ENCODE data around the gene IMPDH1.

DNA sequence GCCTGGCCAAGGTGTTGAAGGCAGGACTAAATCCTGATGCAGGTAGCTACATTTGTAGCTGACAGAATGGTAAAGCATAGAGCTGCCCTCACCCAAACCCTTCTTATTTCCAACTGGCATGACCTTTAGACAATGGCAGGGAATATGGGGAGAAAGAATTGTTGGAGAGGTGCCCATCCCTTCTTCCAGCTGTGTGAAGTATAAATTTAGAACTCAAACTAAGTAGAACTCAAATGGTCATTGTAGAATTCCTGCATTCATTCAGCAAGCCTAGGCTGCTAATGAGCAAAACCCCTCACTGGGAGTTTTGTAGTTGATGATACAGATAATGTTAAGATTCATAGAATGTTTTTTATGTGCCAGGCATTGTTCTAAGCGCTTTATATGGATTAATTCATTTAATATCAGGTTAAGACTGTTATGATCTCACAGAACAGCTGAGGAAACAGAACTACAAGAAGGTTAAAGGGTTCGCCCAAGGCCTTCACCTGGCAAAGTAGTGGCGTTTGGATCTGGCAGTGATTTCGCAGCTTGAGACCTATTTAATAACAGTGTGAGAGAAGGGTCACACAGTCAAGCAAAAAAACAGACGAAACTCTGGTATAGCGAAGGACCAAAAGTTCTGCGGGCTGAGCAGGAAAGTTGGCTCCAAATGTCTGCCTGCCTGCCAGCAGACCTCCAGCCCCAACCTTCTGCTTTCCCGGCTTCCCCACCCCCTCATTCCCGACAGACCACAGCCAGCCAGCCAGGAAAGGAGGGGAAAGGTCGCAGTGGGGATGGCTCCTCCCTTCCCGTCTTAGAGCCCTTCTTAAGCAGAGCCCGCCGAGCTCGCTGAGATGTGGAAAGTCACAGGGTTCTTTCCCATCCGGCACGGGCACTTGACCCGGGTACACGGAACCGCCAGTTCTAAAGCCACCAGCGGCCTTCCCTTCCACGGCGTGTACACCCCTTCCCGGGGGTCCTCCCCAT is 44.3 kb upstream of the IMPDH1 start:
- TF ChIP-seq, protein P1, sequence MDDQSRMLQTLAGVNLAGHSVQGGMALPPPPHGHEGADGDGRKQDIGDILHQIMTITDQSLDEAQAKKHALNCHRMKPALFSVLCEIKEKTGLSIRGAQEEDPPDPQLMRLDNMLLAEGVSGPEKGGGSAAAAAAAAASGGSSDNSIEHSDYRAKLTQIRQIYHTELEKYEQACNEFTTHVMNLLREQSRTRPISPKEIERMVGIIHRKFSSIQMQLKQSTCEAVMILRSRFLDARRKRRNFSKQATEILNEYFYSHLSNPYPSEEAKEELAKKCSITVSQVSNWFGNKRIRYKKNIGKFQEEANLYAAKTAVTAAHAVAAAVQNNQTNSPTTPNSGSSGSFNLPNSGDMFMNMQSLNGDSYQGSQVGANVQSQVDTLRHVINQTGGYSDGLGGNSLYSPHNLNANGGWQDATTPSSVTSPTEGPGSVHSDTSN (IDR thresholded peaks at IDR 0.05), result no peak
- TF ChIP-seq FOSL2 (IDR thresholded peaks at IDR 0.05) (no peak), FOSL2 (CRISPR knock-in tag; IDR thresholded peaks at IDR 0.05) (no peak), POLR2A (IDR thresholded peaks at IDR 0.05; ENCODE audit: low read length) (no peak), EHF (CRISPR knock-in tag; IDR thresholded peaks at IDR 0.05) (no peak), MYC (IDR thresholded peaks at IDR 0.05; ENCODE audit: borderline replicate concordance, low read length) (no peak), MAFK (IDR thresholded peaks at IDR 0.05; ENCODE audit: partially characterized antibody) (no peak), SMC3 (IDR thresholded peaks at IDR 0.05) (no peak)
- TF ChIP-seq, protein P2, sequence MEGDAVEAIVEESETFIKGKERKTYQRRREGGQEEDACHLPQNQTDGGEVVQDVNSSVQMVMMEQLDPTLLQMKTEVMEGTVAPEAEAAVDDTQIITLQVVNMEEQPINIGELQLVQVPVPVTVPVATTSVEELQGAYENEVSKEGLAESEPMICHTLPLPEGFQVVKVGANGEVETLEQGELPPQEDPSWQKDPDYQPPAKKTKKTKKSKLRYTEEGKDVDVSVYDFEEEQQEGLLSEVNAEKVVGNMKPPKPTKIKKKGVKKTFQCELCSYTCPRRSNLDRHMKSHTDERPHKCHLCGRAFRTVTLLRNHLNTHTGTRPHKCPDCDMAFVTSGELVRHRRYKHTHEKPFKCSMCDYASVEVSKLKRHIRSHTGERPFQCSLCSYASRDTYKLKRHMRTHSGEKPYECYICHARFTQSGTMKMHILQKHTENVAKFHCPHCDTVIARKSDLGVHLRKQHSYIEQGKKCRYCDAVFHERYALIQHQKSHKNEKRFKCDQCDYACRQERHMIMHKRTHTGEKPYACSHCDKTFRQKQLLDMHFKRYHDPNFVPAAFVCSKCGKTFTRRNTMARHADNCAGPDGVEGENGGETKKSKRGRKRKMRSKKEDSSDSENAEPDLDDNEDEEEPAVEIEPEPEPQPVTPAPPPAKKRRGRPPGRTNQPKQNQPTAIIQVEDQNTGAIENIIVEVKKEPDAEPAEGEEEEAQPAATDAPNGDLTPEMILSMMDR (IDR thresholded peaks at IDR 0.05), result no peak
- TF ChIP-seq, protein P3, sequence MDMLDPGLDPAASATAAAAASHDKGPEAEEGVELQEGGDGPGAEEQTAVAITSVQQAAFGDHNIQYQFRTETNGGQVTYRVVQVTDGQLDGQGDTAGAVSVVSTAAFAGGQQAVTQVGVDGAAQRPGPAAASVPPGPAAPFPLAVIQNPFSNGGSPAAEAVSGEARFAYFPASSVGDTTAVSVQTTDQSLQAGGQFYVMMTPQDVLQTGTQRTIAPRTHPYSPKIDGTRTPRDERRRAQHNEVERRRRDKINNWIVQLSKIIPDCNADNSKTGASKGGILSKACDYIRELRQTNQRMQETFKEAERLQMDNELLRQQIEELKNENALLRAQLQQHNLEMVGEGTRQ (IDR thresholded peaks at IDR 0.05), result no peak
- TF ChIP-seq, protein P4, sequence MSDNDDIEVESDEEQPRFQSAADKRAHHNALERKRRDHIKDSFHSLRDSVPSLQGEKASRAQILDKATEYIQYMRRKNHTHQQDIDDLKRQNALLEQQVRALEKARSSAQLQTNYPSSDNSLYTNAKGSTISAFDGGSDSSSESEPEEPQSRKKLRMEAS (IDR thresholded peaks at IDR 0.05), result no peak
- TF ChIP-seq, protein P5, sequence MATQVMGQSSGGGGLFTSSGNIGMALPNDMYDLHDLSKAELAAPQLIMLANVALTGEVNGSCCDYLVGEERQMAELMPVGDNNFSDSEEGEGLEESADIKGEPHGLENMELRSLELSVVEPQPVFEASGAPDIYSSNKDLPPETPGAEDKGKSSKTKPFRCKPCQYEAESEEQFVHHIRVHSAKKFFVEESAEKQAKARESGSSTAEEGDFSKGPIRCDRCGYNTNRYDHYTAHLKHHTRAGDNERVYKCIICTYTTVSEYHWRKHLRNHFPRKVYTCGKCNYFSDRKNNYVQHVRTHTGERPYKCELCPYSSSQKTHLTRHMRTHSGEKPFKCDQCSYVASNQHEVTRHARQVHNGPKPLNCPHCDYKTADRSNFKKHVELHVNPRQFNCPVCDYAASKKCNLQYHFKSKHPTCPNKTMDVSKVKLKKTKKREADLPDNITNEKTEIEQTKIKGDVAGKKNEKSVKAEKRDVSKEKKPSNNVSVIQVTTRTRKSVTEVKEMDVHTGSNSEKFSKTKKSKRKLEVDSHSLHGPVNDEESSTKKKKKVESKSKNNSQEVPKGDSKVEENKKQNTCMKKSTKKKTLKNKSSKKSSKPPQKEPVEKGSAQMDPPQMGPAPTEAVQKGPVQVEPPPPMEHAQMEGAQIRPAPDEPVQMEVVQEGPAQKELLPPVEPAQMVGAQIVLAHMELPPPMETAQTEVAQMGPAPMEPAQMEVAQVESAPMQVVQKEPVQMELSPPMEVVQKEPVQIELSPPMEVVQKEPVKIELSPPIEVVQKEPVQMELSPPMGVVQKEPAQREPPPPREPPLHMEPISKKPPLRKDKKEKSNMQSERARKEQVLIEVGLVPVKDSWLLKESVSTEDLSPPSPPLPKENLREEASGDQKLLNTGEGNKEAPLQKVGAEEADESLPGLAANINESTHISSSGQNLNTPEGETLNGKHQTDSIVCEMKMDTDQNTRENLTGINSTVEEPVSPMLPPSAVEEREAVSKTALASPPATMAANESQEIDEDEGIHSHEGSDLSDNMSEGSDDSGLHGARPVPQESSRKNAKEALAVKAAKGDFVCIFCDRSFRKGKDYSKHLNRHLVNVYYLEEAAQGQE (IDR thresholded peaks at IDR 0.05), result no peak
